ENCODE measurements around the gene HCN3.
"Not testable (repeated sequence)": the region's sequence is repeated elsewhere in the genome, so short reads cannot be mapped to it uniquely, and the experiment has no call there.

The HCN3 gene

GRCh38 chr1:155285631-155286044, 8.4 kb downstream of the HCN3 start:
- DNase-seq = no peak

DNA sequence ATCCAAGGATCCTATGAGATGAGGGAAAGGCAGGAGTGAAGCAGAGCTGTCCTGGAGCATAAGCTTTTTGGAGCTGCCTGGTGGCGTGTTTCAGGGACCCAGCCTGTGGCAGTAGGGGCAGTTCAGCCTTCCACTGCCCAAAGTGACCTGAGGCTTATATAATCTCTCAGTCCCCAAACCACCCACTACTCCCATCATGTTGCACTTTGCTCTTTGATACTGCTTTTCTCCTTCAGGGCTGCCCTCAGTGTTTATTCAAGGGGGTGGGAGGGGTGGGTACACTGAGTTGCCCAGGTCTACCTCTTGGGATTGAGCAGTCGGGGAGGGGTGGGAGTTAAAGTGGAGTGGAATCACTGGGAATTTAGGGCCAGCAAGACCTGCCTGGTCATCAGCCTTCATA, 9.3 kb downstream of the HCN3 start:
- no peak for DNase-seq

DNA sequence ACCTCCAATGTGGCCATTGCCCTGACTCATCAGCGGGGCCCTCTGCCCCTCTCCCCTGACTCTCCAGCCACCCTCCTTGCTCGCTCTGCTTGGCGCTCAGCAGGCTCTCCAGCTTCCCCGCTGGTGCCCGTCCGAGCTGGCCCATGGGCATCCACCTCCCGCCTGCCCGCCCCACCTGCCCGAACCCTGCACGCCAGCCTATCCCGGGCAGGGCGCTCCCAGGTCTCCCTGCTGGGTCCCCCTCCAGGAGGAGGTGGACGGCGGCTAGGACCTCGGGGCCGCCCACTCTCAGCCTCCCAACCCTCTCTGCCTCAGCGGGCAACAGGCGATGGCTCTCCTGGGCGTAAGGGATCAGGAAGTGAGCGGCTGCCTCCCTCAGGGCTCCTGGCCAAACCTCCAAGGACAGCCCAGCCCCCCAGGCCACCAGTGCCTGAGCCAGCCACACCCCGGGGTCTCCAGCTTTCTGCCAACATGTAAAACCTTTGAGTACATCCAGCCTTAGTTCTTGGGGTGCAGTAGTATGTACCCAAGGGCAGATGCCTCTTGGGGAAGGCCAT, 10.8 kb downstream of the HCN3 start:
- no peak for DNase-seq

DNA sequence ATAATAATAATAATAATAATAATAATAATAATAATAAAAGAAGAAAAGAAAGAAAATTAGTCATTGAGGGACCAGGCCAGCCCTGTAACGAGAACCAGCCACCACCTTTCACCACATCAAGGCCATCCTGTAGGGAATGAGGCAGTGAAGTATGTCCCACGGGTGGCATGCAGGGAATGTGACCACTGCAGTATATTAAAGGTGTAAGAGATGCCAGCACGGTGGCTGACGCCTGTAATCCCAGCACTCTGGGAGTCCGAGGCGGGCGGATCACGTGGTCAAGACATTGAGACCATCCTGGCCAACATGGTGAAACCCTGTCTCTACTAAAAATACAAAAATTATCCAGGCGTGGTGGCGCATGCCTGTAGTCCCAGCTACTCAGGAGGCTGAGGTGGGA, 13.7 kb downstream of the HCN3 start:
- DNase-seq = not testable (repeated sequence)

DNA sequence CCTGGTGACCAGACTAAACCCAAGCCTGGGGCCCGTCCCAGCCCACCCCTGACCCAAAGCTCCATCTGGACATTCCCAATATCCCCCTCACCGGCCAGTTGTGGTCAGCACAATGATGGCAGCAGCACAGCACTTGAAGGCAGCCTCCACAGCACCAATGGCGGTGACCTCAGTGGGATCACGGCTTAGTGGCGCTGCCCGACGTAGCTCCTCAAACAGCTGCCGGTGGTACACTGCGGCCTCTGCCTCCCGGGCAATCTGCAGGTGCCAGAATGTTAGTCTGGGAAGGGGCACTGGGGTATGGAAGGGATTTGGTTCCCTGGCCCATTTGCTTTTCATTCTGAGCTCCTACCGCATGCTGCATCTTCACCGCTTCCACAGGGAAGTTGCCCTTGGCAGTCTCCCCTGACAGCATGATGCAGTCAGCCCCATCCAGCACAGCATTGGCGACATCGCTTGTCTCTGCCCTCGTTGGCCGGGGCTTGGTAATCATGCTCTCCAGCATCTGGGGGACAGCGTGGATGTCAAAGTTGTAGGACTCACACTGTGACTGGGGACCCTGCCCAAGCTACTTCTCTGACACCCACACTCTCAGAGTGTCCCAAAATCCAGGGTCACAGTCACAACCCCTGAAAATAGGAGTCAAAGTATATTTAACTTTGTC, 16.0 kb downstream of the HCN3 start:
- no peak for DNase-seq

DNA sequence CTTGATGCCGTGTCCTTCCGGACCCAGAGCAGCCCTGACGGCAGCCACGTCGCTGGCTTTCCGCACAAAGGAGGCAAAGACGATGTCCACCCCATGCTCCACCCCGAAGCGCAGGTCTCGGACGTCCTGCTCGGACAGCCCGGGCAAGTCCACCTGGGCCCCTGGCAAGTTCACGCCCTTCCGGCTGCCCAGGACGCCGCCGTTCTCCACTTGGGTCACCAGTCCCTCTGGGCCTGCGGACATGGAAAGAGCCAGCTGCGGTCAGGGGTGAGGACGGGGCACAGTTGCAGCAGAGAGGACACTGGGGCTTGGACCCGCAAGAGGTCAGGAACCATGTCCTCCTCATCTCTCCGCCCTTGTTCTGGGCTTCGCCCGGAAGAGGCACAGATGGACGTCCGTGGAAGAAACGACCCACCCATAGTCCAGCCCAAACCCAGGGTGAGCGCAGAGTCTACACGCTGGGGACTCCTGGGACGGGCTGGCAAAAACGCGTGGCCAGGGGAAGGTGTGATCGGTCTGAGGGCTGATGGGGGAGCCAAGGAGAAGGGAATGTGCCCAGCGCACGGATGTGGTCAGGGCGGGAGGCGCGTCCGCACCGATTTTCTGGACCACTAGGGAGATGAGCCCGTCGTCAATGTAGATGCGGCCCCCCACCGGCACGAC, 17.4 kb downstream of the HCN3 start:
- DNase-seq = no peak

- DNase-seq = no peak
Observed at GRCh38 chr1:155295183-155295941, 18.1 kb downstream of the HCN3 start.

DNA sequence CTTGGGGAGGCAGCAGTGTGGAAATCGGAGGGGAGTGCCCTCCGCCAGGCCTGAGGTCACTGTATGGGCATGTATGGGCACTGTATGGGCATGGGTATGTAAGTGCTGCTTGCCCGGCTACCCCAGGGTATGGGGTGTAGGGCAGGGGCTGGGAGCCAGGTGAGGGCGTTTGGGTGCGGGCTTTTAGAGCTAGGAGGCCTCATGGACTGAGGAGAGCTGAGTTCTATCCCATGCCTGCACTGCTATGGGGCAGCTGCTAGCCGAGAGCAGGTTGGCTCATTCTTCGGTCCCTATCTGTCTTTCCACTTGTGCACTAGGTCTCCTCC, 18.6 kb downstream of the HCN3 start:
- DNase-seq = no peak

DNA sequence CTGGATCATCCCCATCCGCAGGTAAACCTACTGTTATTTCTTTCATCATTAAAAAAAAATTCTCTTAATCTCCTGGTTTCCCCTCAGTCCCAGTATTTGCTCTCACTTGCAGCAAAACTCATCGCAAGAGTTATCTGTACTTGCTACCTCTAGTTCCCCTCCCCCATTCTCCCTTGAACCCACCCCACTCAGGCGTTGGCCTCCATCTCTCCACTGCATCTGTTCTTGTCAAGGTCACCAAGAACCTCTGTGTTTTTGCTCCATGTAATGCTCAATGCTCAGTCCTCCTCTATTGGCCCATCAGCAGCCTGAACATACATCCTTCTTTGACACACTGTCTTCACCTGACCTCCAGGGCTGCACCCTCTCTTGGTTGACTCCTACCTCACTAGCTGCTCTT, 19.4 kb downstream of the HCN3 start:
- no peak for DNase-seq

DNA sequence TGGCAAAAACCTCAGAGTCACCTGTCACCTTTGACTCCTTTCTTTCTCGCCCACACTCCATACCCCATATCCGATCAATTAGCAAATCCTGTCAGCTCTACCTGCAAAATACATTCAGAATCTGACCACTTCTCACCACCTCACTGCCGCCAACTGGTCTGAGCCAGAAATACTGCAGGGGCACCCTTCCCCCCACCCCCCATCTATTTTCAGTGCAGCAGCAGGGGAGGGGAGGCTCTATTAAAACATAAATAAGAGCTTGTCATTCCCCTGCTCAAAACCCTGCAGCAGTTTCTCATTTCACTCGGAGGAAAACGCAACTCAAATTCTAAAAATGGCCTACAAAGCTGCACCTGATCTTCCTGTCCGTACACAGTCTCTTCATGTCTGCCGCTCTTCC, 20.1 kb downstream of the HCN3 start:
- DNase-seq = no peak

GRCh38 chr1:155300024-155300423, 22.8 kb downstream of the HCN3 start:
- DNase-seq = no peak

GRCh38 chr1:155300553-155301329, 23.5 kb downstream of the HCN3 start:
- no peak for DNase-seq

DNA sequence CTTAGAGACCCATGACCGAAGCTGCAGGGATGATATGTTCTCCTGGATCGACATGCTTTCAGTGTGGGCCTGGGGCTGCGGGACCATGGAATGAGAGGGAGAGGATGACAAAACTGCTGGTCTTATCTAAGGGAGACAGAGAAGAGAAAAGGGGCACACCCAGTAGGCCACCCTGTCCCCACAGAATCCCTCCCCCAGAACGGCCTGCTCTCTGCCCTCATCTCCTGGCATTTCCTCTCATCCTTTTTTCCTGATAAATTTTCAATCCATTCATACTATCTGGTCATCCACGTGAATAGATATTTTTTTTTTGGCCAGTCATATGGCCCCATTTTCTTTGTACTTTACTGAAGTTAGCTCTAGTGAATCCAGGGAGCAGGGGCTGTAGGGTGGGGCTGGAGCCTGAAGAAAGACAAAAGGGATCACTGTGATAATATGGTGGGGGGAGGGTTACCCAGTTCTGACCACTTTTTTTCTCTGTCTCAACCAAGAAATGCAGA, 24.1 kb downstream of the HCN3 start, which contains the start of gene PKLR:
Gene PKLR, minus strand, starts transcription at position 97 of the 500 bp plus-strand sequence. Its CDS starts 43 bp downstream, at position 54.
- DNase-seq = no peak

- DNase-seq = no peak
Observed at GRCh38 chr1:155304558-155305063, 27.3 kb downstream of the HCN3 start.

DNA sequence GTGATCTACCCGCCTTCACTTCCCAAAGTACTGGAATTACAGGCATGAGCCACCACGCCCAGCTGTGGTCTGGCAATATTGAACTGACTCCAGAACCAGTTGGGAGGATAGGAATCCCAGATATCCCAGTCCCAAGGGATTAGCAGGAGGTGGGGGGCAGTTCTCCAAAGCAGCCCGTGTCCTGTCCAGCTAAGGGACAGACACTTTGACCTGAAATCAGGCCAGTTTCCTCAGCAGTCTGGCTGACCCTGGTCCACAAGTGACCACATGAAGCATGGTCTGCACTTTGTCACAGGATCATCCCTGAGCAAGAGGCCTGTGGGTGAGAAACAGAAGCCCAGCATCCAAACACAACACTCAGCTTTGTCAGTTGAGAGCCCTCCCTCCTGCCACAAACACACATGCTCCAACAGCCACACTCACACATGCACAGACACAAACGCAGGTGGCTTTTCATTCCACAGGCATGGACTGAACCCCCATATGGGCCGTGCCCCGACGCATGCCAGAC, 28.7 kb downstream of the HCN3 start:
- DNase-seq = no peak

GRCh38 chr1:155307247-155307740, 30.0 kb downstream of the HCN3 start:
- no peak for DNase-seq

DNA sequence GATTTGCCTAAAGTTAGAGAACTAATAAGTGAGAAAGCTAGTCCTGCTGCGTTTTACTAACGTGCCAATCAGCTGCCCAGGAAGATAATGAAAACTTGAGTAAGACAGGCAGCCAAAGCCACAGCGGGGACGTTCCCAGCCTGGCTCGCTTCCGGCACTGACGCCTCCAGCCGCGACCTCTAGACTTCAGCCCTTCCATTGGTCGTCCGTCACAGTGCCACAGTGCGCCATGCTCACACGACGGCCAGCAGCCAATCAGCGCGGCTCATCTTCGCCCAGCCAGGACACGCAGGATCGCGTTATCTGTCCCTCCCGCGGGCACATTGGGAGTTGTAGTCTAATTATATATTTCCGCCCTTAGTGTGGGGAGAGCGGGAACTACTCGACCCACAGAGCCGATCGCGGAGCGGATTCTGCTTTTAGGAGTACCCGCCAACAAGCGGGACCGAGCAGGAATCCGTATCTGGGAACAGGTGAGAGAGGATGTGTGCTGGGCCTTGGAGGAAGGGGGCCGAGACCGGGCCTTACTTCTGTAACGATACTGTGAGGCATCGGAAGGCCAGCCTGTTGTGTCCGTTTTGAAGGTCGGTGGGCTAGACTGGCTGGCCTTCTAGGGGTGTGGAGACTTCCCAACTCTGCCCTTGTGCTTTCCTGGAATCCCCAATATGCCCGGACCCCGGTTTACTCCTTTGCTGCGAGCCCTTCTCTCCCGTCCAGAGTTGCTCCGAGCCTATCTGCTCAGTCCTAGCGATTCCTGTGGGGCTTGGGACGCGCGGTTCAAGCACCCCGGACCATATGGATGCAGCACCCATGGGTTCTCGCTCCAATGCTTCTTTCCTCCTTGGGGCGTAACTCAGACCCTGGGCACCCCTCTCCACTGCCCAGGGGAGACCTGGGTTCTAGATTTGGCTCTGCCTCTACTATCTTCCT, 31.5 kb downstream of the HCN3 start, which contains the start of gene FDPS:
Gene FDPS, plus strand, starts transcription at position 374 of the 930 bp plus-strand sequence. CDS start 924 bp downstream, outside the sequence.
- peak; percentile 94 for DNase-seq

- DNase-seq = no peak
Observed at GRCh38 chr1:155309423-155310021, 32.3 kb downstream of the HCN3 start.

DNA sequence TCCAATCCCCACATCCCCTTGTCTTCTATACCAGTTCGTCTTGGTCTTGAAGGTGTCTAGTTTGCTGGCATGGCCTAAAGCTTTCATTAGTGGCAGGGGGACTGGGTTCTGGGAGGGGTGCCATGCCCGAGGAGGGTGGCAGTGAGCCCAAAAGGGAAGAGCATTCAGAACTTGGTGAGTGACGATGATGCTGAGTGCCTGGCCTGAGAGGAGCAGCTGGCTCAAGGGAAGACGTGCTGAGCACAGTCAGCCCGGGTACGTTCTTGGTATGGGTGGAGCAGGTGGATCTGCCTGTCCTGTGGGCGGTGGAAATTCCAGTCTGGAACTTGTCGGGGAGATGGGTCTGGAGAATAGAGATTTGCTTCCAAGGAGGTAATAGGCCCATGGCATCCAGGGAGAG, 36.0 kb downstream of the HCN3 start:
- no peak for DNase-seq

- no peak for DNase-seq
Observed at GRCh38 chr1:155316922-155317321, 39.7 kb downstream of the HCN3 start.

Measured in NCI-H524 treated with DMSO at 0.1 percent for 48 hours (cell line).